Trophoblast cell (in vitro differentiated cells and primary cell): ENCODE data around the gene PNPLA7.
"Not testable (repeated sequence)": the region's sequence is repeated elsewhere in the genome, so short reads cannot be mapped to it uniquely, and the experiment has no call there.

ENCODE experiments used
- DNase-seq, 2 donors: peaks; one replicate each; pipeline ENCODE4 v3.0.0-alpha.2; 2016
- H2AFZ ChIP-seq: 2 replicates; pipeline ENCODE4 v1.6.1; 2013; ENCODE audit warnings: low read length, moderate library complexity, mild to moderate bottlenecking; ENCODE audit not compliant: insufficient read depth, poor library complexity
- H2AK5ac ChIP-seq: 2 replicates; pipeline ENCODE4 v1.6.1; 2013; ENCODE audit warnings: mild to moderate bottlenecking, low read length
- H2BK120ac ChIP-seq: 2 replicates; pipeline ENCODE4 v1.6.1; 2013; ENCODE audit warnings: low read length, mild to moderate bottlenecking, moderate library complexity; ENCODE audit not compliant: insufficient read depth, poor library complexity
- H2BK12ac ChIP-seq: 2 replicates; pipeline ENCODE4 v1.6.1; 2013; ENCODE audit warnings: mild to moderate bottlenecking, low read length, moderate library complexity
- H2BK5ac ChIP-seq: 2 replicates; pipeline ENCODE4 v1.6.1; 2013; ENCODE audit warnings: low read length, low read depth, moderate library complexity, mild to moderate bottlenecking; ENCODE audit not compliant: poor library complexity
- H3K14ac ChIP-seq: 2 replicates; pipeline ENCODE4 v1.6.1; 2013; ENCODE audit warnings: mild to moderate bottlenecking, low read length
- H3K18ac ChIP-seq: 2 replicates; pipeline ENCODE4 v1.6.1; 2013; ENCODE audit warnings: mild to moderate bottlenecking, low read length
- H3K23ac ChIP-seq: 2 replicates; pipeline ENCODE4 v1.6.1; 2013; ENCODE audit warnings: low read length
- H3K27ac ChIP-seq: 2 replicates; pipeline ENCODE4 v1.5.1; 2013; ENCODE audit warnings: low read depth, mild to moderate bottlenecking, inconsistent platforms, low read length, moderate library complexity
- H3K27me3 ChIP-seq: 2 replicates; pipeline ENCODE4 v1.6.1; 2013; ENCODE audit warnings: inconsistent platforms, mild to moderate bottlenecking, low read length, moderate library complexity; ENCODE audit not compliant: insufficient read depth
- H3K36me3 ChIP-seq, 2 experiments: 1 replicate in 1 of 2; 2 replicates in 1 of 2; pipeline ENCODE4 v1.6.1; 2013; ENCODE audit warnings: low read length in 2 of 2, mild to moderate bottlenecking in 2 of 2, moderate library complexity in 1 of 2; ENCODE audit not compliant: insufficient read depth in 2 of 2, control insufficient read depth in 1 of 2
- H3K4ac ChIP-seq: 2 replicates; pipeline ENCODE4 v1.6.1; 2013; ENCODE audit warnings: low read depth, mild to moderate bottlenecking, low read length, moderate library complexity
- H3K4me1 ChIP-seq, 2 experiments: 1 replicate in 1 of 2; 2 replicates in 1 of 2; pipeline ENCODE4 v1.6.1; 2013; ENCODE audit warnings: low read length in 2 of 2, mild to moderate bottlenecking in 2 of 2, moderate library complexity in 1 of 2; ENCODE audit not compliant: insufficient read depth in 2 of 2, control insufficient read depth in 1 of 2
- H3K4me2 ChIP-seq: 2 replicates; pipeline ENCODE4 v1.6.1; 2013; ENCODE audit warnings: inconsistent platforms, mild to moderate bottlenecking, low read length, moderate library complexity
- H3K4me3 ChIP-seq: 2 replicates; pipeline ENCODE4 v1.5.1; 2013; ENCODE audit warnings: mild to moderate bottlenecking, low read depth, low read length, inconsistent platforms
- H3K79me1 ChIP-seq: one replicate; pipeline ENCODE4 v1.6.1; 2013; ENCODE audit warnings: low read length
- H3K79me2 ChIP-seq: 2 replicates; pipeline ENCODE4 v1.6.1; 2013; ENCODE audit warnings: low read length, mild to moderate bottlenecking; ENCODE audit not compliant: control insufficient read depth, insufficient read depth, poor library complexity
- H3K9ac ChIP-seq: 2 replicates; pipeline ENCODE4 v1.6.1; 2013; ENCODE audit warnings: mild to moderate bottlenecking, low read length
- H3K9me3 ChIP-seq: 2 replicates; pipeline ENCODE4 v1.6.1; 2013; ENCODE audit warnings: low read depth, mild to moderate bottlenecking, control low read depth, inconsistent platforms, low read length; ENCODE audit not compliant: insufficient read depth
- H4K12ac ChIP-seq: 2 replicates; pipeline ENCODE4 v1.6.1; 2013; ENCODE audit warnings: low read depth, mild to moderate bottlenecking, low read length, moderate library complexity
- H4K8ac ChIP-seq: 2 replicates; pipeline ENCODE4 v1.6.1; 2013; ENCODE audit warnings: low read depth, mild to moderate bottlenecking, low read length, moderate library complexity
- H4K91ac ChIP-seq: one replicate; pipeline ENCODE4 v1.6.1; 2013; ENCODE audit warnings: low read depth, mild to moderate bottlenecking, low read length, moderate library complexity
- WGBS: extraction: QIAGEN DNeasy Blood & Tissue Kit; methylation state at CpG from one replicate; pipeline ENCODE4 v1.1.7; 2013; ENCODE audit warnings: missing lambda C conversion rate; ENCODE audit not compliant: insufficient read length, insufficient coverage; ENCODE audit errors: extremely low coverage; 5-methylcytosine and 5-hydroxymethylcytosine counted together

PNPLA7 gene

DNA sequence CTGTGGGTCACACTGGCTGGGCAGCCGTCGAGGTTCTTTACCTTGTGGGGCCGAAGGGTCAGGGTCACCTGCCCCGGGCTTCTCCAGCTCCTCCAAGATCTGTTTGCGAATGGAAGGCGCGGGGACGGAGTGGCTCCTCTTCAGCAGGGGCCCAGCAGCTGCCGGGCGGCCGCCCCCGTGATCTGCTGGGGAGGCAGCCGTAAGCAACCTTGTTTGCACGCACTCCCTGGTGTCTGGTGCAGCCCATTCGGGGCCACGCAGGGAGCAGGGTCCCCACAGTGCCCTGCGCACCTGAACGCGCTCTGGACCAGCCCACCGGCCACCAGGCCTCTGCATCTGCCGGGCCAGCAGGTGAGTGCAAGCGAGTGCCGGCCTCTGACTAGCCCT lies 34.9 kb downstream of the PNPLA7 start:
- no peaks in the 10 kb centered on the region for H3K4me1 ChIP-seq
- no peaks in the 10 kb centered on the region for H3K36me3 ChIP-seq
- no peak overlapping the region for H3K14ac ChIP-seq
- no peak overlapping the region for H2BK12ac ChIP-seq
- H3K9me3 ChIP-seq: peaks cover 10% of the 10 kb centered on the region
- no peak overlapping the region for H4K91ac ChIP-seq
- no peak overlapping the region for H2BK120ac ChIP-seq
- no peak overlapping the region for H3K18ac ChIP-seq
- H2AFZ ChIP-seq: no peak overlapping the region
- no peak overlapping the region for H3K4me3 ChIP-seq
- H3K23ac ChIP-seq: no peak overlapping the region
- H3K27ac ChIP-seq: no peak overlapping the region
- H3K4me2 ChIP-seq: no peak overlapping the region
- H3K79me2 ChIP-seq: no peaks in the 10 kb centered on the region
- no peak overlapping the region for H4K8ac ChIP-seq
- WGBS: no CpG with 5 or more reads among the region's 23 CpGs
- no peak for DNase-seq
- H4K12ac ChIP-seq: no peak overlapping the region
- no peaks in the 10 kb centered on the region for H3K27me3 ChIP-seq
- no peak overlapping the region for H3K4ac ChIP-seq
- H3K9ac ChIP-seq: no peak overlapping the region
- no peak overlapping the region for H2AK5ac ChIP-seq
- H2BK5ac ChIP-seq: no peak overlapping the region
- H3K79me1 ChIP-seq: no peaks in the 10 kb centered on the region

DNA sequence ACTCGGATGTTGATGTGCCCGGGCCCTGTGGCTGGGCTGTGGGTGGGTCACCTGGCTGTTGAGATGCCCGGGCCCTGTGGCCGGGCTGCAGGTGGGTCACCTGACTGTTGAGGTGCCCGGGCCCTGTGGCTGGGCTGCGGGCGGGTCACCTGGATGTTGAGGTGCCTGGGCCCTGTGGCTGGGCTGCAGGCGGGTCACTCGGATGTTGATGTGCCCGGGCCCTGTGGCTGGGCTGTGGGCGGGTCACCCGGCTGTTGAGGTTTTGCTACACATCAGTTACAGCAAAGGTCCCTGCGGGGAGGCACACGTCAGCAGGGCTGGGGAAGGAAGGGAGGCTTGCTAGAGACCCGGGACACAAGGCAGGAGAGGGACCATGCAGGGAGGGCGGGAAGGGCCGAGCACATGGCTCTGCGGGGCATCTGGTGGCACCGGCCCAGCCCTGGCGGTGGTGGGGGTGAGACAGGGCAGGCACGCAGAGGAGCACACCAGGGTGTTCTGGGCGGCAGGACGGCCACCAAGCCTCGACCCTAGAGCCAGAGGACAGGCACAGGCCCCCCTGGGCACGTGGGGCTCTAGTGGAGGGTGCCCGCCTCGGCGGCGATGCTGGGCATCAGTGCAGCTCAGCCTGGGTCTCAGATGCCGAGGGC lies 35.4 kb downstream of the PNPLA7 start:
- no peak overlapping the region for H4K12ac ChIP-seq
- no peak for DNase-seq
- H3K27me3 ChIP-seq: no peaks in the 10 kb centered on the region
- H3K9ac ChIP-seq: no peak overlapping the region
- no peaks in the 10 kb centered on the region for H3K79me1 ChIP-seq
- WGBS: no CpG with 5 or more reads among the region's 30 CpGs
- no peak overlapping the region for H2AFZ ChIP-seq
- H3K4me3 ChIP-seq: no peak overlapping the region
- no peaks in the 10 kb centered on the region for H3K36me3 ChIP-seq
- H3K14ac ChIP-seq: no peak overlapping the region
- H3K79me2 ChIP-seq: no peaks in the 10 kb centered on the region
- H2BK12ac ChIP-seq: no peak overlapping the region
- no peak overlapping the region for H2AK5ac ChIP-seq
- no peak overlapping the region for H3K23ac ChIP-seq
- no peak overlapping the region for H3K18ac ChIP-seq
- H4K8ac ChIP-seq: no peak overlapping the region
- no peak overlapping the region for H4K91ac ChIP-seq
- no peak overlapping the region for H2BK5ac ChIP-seq
- H3K27ac ChIP-seq: no peak overlapping the region
- no peak overlapping the region for H2BK120ac ChIP-seq
- H3K9me3 ChIP-seq: peaks cover 10% of the 10 kb centered on the region
- H3K4ac ChIP-seq: no peak overlapping the region
- no peaks in the 10 kb centered on the region for H3K4me1 ChIP-seq
- H3K4me2 ChIP-seq: no peak overlapping the region

DNA sequence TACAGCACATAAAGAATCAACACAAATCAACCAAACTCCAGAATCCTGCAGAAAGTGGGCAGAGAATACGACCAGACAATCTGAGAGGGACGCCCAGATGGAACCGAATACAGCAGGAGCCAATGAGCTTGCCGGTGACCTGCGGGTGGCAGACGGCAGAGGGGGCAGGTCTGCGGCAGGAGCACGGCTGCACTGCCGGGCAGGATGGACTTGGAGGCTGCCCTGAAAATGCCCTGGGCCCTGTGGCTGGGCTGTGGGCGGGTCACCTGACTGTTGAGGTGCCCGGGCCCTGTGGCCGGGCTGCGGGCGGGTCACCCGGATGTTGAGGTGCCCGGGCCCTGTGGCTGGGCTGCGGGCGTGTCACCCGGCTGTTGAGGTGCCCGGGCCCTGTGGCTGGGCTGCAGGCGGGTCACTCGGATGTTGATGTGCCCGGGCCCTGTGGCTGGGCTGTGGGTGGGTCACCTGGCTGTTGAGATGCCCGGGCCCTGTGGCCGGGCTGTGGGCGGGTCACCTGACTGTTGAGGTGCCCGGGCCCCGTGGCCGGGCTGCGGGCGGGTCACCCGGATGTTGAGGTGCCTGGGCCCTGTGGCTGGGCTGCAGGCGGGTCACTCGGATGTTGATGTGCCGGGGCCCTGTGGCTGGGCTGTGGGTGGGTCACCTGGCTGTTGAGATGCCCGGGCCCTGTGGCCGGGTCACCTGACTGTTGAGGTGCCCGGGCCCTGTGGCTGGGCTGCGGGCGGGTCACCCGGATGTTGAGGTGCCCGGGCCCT lies 36.2 kb downstream of the PNPLA7 start:
- WGBS: no CpG with 5 or more reads among the region's 42 CpGs
- not testable (repeated sequence) for H2BK5ac ChIP-seq, H4K8ac ChIP-seq, H3K14ac ChIP-seq, H2AFZ ChIP-seq, H2BK12ac ChIP-seq, H3K23ac ChIP-seq, H3K9ac ChIP-seq, H3K4ac ChIP-seq, DNase-seq, H2AK5ac ChIP-seq, H3K4me3 ChIP-seq, H3K4me2 ChIP-seq, H3K4me1 ChIP-seq, H3K27ac ChIP-seq, H3K79me2 ChIP-seq, H3K36me3 ChIP-seq, H4K12ac ChIP-seq, H2BK120ac ChIP-seq, H3K27me3 ChIP-seq, H4K91ac ChIP-seq, H3K79me1 ChIP-seq, H3K18ac ChIP-seq
- peaks cover 10% of the 10 kb centered on the region for H3K9me3 ChIP-seq

DNA sequence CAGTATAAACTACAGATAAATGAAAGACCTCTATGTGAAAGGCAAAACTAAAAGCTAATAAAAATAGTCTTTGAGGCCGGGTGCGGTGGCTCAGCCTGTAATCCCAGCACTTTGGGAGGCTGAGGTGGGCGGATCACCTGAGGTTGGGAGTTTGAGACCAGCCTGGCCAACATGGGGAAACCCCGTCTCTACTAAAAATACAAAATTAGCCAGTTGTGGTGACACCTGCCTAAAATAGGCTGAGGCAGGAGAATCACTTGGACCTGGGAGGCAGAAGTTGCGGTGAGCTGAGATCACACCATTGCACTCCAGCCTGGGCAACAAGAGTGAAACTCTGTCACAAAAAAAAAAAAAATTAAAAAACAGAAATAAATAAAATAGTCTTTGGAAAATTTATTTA lies 37.1 kb downstream of the PNPLA7 start:
- not testable (repeated sequence) for DNase-seq, H4K8ac ChIP-seq, H2AFZ ChIP-seq, H3K18ac ChIP-seq, H3K4me3 ChIP-seq, H3K9ac ChIP-seq, H3K27me3 ChIP-seq, H3K23ac ChIP-seq, H3K79me2 ChIP-seq, H3K4ac ChIP-seq, H3K14ac ChIP-seq, H4K12ac ChIP-seq, H2BK12ac ChIP-seq, H2BK120ac ChIP-seq, H3K27ac ChIP-seq, H4K91ac ChIP-seq, H2BK5ac ChIP-seq, H3K36me3 ChIP-seq, H3K4me2 ChIP-seq, H3K79me1 ChIP-seq, H2AK5ac ChIP-seq, H3K4me1 ChIP-seq
- no CpG with 5 or more reads among the region's 5 CpGs for WGBS
- H3K9me3 ChIP-seq: peaks cover 10% of the 10 kb centered on the region
